ENCODE data around the gene PIP5K1B.

The PIP5K1B gene

DNA sequence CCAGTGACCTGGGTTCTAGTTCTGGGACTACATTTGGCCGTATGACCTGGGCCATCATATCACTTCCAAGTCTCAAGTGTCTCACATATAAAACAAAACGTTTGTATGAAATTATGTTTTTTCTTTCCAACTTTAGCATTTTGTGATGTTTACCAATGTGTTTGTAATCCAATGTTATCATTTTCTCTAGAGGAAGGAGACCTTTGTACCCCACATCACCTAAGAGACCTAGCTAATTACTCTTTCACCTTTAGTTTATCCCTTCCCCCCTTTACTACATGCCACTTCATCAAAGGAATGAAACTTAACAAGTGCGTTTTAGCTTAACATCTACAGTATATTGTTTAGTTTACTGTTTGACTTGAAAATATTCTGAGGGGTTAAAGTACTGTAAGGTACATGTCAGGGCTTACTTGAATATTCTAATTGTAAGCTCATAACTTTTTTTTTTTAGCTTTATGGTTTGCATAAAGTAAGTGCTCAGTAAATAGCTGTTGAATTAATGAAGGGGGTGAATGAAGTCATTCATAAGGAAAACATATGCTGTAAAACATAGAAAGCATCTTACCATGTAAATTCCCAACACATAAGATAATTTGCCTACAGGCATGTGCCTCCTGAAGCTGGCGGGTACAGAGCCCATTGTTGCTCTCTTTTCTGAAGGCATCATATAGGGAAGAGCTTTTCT is 2.9 kb downstream of the PIP5K1B start:
- no peak for DNase-seq (ENCODE audit: low read depth)

GRCh38 chr9:68708513-68708912 is 3.5 kb downstream of the PIP5K1B start:
- no peak for DNase-seq (ENCODE audit: low read depth)

DNA sequence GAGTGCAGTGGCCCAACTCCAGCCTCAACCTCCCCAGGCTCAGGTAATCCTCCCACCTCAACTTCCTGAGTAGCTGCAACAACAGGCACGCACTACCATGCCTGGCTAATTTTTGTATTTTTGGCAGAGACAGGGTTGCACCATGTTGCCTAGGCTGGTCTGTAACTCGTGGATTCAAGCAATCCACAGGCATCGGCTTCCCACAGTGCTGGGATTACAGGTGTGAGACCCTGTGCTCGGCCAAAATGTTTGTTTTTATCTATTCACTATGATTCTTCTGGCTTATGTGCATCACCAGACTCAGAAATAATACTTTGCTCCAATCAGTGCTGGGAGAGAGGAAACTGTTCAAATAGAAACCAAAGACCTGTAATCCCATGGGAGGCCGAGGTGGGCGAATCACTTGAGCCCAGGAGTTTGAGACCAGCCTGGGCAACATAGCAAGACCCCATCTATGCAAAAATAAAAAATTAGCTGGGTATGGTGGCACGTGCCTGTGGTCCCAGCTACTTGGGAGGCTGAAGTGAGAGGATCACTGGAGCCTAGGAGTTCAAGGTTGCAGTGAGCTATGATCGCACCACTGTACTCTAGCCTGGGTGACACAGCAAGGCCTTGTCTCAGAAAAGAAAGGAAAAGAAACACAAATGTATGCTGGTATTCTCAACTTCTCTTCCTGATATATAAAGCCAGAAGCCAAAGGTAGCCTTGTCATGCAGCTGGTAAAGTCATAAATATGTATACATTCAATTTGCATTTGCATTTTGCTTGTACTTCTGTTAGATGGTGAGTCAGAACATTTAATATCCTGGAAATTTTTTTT is 4.5 kb downstream of the PIP5K1B start:
- DNase-seq (ENCODE audit: low read depth): no peak

DNA sequence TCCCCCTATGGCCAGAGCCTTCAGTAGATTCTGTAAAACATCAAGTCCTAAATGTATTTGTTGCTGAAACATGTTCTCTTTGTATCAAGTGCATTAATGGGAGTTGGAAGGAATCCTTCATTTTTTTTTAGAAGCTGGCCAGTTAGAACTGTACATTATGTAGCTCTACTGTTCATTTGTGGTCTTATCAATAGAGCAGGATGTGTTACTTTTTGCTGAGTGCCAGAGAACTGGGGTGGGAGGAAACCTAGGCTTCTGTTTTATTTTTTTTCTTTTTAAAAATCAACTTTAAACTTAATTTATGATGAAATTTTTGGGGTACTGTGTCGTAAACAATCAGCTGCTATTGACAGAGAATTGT is 5.1 kb downstream of the PIP5K1B start:
- DNase-seq (ENCODE audit: low read depth): no peak

- no peak for DNase-seq (ENCODE audit: low read depth)
These were observed 6.2 kb downstream of the PIP5K1B start for GRCh38 chr9:68711281-68711680.

GRCh38 chr9:68711932-68712331 is 6.9 kb downstream of the PIP5K1B start:
- no peak for DNase-seq (ENCODE audit: low read depth)

DNA sequence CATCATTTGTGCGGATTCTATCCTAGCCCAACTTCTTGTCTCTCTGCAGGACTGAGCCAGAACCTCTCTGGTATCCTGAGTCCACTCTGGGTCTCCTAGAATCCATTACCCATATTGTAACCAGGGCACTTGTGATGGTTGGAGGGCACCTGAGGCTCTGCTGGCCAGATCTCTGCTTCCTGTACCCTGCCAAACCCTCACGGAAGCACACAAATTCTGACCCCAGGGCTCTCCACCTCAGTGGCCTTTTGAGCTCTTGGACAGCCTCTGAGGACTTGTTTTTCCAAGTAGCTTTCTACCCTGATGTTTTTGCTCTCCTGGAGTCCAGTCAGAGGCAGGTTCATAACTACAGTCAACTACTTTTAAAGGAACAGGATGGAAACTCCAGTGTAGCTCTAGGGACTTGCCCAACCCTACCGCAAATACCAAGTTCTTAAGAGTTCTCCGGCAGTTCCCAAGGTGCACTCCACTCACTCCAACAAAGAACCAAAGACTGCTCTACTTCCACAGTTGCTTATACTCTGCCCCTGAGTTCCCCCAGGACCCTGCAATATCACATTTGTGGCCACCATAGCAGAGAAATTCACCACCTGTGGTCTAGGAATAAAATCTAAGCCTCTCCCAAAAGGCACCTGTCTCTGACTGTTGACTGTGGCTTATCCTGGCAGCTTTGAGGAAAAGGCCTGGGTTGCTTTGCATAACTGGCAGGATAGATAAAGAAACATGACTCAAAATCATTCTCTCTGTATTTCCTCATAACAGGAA is 9.6 kb downstream of the PIP5K1B start:
- no peak for DNase-seq (ENCODE audit: low read depth)

DNA sequence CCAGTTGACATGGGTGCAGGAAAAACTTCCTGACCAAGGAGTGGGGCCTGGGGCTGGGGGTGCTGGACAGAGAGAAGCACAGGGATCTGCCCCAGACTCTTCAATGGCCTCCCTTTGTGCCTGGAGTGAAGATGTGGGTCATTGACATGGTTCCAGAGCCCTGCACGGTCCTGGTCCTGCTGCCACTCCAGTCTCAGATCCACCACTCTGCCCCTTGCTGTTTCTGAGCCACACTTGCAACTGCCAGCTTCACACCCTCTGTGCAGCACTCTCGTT is 10.1 kb downstream of the PIP5K1B start:
- no peak for DNase-seq (ENCODE audit: low read depth)

DNA sequence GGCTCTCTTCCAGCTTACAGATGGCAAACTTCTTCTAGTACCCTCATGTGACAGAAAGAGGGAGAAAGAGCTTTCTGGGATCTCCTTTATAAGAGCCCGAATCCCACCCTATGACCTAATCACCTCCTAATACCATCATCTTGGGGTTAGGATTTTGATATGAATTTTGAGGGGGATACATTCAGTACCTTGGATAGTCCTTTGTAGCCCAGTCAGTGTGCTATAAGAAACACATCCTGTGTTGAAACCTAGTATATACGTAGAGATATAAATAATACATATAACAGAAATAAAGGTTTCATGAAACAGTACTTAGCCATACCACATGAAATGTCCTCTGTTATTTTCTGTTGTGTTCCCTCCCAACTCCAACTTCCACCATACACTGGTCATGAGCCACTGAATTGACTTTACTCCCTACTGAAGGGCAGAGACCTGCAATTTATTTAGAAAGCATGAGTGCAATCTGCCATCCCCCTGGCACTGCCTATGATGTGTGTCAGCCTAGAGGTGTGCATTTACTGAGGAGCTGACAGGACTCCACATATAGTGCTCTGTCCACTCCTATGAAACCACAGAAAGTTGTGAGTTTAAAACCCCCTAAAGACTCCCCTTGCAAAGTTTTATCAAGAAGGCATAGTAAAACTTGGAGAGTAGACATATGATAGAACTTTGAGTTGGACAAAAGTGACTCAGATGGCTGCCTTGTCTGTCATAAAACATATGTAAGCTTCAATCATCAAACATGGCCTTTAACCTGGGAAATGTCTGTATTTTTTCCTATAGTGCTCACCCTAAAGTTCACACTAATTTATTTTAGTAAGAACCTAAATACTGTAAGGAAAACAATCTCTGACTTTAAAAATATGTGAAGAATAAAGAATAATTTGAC is 12.8 kb downstream of the PIP5K1B start:
- DNase-seq (ENCODE audit: low read depth): no peak

DNA sequence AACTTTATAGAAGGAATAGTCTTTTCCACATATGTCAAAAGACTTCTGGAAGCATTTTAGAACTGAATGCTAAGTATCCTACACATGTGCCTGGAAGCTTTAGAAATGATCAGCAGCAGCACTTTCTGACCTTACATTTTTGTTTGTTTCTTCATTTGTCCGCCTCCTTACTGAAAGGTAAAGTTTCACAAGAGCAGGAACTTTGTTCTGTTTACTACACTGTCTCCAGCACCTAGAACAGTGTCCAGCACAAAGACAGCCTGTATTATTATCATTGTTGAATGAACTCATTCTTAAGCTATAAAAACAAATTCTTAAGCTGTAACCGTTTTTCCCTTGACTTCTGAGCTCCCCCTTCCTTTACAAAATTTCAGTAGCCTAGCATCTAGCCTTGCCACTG is 14.8 kb downstream of the PIP5K1B start:
- no peak for DNase-seq (ENCODE audit: low read depth)

DNA sequence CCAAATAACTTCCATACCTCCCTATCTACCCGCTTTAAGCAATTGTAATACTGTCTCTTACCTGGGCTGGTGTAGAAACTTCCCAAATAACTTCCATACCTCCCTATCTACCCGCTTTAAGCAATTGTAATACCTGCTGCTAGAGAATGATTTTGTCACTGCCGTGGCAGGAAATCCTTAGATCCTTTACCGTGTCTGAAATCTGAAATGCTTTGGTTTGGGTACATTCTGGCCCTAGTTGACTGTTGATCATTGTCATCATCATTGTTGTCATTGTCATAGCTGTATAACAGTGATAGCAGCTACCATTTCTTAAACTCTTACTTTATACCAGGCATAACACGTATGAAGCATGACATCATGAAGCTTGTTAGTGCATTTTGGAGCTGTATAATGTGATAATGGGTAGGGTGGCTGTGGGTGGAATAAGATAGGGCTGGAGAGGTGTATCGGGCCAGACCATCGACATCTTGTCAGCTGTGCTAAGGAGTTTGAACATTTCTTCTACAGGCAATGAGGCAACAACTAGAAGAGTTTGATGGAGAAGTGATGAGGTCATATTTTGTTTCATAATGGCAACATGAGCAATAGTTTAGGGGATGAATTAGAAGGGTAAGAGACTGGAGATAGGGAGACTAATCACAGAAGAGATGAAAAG is 15.7 kb downstream of the PIP5K1B start:
- DNase-seq (ENCODE audit: low read depth): no peak

DNA sequence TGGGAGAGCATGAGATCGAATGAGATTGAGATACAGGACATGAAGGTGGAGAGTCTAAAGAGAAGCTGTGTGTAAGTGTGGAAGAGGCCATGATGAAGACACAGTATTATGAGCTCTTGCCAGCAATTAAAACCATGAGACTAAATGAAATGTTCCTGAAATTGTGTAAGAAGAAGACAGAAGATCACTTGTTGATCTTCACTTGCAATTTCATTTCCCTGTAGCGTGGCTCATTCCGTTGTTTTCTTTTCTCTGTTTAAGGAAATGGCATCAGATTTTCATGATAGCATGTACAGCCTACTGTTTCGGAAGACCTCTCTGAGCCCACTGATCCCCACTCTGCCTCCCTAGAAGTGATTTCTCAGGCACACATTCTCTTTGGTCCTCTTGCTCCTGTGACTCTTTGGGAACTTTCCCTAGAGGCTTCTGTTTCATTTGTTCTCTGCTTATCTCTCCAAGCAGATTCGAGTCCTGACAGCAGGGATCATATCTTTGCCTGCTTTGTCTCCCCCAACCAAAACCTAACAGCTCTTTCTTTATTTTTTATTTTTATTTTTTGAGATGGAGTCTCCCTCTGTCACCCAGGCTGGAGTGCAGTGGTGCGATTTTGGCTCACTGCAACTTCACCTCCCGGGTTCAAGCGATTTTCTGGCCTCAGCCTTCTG is 16.8 kb downstream of the PIP5K1B start:
- no peak for DNase-seq (ENCODE audit: low read depth)

DNA sequence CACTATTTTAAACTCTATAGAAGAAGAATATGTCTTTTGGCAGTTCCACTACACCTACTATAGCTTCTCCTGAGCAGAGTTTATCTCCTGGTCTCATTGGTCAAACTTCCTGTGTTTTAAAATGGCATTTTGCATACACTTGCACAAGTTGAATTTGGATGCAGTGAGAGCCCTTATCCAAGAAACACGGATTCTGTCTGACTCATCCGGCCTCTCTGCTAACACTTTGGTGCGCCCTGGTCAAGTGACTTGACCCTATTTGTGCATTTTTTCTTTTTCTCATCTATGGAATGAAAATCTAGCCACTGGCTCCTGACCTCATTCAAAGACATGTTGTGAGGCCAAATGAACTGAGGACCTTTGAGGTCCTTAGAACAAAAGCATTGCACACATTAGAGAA is 20.0 kb downstream of the PIP5K1B start:
- no peak for DNase-seq (ENCODE audit: low read depth)

DNA sequence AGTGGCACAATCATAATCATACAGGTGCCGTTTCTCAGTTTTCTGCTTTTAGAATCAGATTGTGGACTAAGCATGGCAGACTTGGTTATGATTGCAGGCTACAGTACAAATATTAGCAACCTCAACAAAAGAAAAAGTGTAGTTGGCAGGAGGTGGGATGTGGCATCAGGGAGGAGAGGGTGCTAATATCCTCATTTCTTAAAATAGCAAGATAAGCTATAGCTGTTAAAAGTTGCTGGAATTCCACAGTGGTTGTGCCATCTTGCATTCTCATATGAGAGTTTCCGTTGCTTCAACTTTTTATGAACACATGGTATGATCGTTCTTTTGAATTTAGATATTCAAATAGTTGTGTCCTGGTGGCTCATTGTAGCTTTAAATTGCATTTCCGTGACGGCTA is 21.4 kb downstream of the PIP5K1B start:
- no peak for DNase-seq (ENCODE audit: low read depth)

GRCh38 chr9:68727636-68728035 is 22.6 kb downstream of the PIP5K1B start:
- DNase-seq (ENCODE audit: low read depth): no peak

DNA sequence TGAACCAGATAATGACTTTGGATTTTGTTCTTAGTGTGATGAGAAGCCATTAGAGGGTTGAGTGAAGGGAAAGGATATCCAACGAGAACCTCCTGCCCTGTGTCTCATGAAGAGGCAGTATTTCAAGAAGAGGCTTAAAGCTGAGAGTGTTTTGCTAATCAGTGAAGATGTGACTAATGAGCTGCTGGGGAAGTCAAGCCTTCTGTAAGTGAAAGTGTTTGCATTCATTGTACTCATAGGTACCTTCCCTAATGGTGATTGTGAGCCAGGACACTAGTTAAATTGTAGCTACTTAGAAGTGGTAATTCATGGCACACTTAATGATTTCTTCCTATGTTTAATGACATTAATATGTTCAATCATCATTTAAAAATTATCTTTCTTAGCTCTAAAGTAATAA is 23.7 kb downstream of the PIP5K1B start:
- no peak for DNase-seq (ENCODE audit: low read depth)

GRCh38 chr9:68730570-68731235 is 25.7 kb downstream of the PIP5K1B start:
- no peak for DNase-seq (ENCODE audit: low read depth)

- DNase-seq (ENCODE audit: low read depth): no peak
These were observed 26.8 kb downstream of the PIP5K1B start for GRCh38 chr9:68731857-68732256.

DNA sequence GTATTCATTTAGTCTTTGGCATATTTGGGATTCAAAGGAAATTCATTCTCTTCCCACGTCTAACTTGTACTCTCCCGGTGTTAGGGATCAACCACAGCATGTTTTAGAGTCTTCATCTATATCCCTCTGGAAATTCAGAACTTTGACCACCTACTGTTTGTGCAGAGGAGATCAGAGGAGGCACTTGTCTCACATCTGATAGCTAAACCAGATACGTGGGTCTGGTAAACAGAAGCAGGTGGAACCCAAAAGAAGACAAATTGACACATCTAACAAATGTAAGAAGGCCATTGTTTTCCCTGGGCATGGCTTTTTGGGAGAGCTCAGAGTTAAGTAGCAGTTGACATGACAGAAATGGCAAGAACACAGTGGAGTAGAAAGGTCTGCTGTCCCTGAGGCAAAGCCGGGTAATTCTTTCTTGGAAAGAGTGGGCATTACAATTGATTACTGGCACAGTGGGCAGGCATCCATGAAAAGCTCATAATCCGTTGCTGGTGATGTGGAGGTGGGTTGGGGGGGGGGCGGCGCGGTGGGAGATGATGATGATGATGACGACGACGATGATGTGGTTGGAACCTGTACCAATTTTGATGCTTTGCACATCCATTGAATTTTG is 27.5 kb downstream of the PIP5K1B start:
- no peak for DNase-seq (ENCODE audit: low read depth)

DNA sequence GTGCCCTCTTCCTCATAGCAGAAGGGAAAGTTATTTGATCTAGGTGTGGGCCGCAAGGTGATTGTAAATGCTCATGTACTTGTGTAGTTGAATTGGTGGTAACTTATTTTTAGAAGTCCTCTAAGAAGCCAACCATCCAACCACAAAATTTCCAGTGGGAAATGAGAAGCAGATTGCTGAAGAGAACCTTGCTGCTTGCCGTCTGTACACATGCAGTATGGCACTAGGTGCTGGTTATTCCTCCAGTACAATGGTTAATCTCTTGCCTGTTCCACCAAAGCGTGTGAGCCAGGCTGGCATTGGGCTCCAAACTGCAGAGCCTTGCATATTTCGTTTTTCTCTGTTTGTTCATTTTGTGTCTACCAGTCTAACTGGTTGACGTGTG is 28.0 kb downstream of the PIP5K1B start:
- DNase-seq (ENCODE audit: low read depth): no peak

All from EH (cell line).